Immature natural killer cell (primary cell): ENCODE data around the gene ACTN4. TPM values are rescaled to one million over a fixed set of nuclear protein-coding genes. Genes with fewer than 3 reads are reported as not detected.
"Not testable (repeated sequence)": the region's sequence is repeated elsewhere in the genome, so short reads cannot be mapped to it uniquely, and the experiment has no call there.

Source experiments
- DNase-seq, 3 donors: peaks; one replicate each; pipeline ENCODE4 v3.0.0; 2022; ENCODE audit warnings: mixed read lengths in 1 of 3
- H3K27ac Mint-ChIP-seq, 6 donors: one replicate each; pipeline ENCODE4 v1.8.0; 2020; ENCODE audit warnings: mixed read lengths in 6 of 6, mild to moderate bottlenecking in 5 of 6, inconsistent platforms in 4 of 6, moderate library complexity in 3 of 6
- H3K27me3 Mint-ChIP-seq, 3 donors: one replicate each; pipeline ENCODE4 v1.8.0; 2020 to 2021; ENCODE audit warnings: low read depth in 3 of 3, mild to moderate bottlenecking in 3 of 3, mixed read lengths in 3 of 3, moderate library complexity in 3 of 3, inconsistent platforms in 1 of 3
- H3K36me3 Mint-ChIP-seq, 3 donors: one replicate each; pipeline ENCODE4 v1.8.0; 2020; ENCODE audit warnings: mixed read lengths in 3 of 3, inconsistent platforms in 2 of 3, mild to moderate bottlenecking in 2 of 3
- H3K4me1 Mint-ChIP-seq, 2 donors: one replicate each; pipeline ENCODE4 v1.8.0; 2020; ENCODE audit warnings: inconsistent platforms in 2 of 2, mild to moderate bottlenecking in 2 of 2, mixed read lengths in 2 of 2, moderate library complexity in 1 of 2
- H3K4me3 Mint-ChIP-seq, 5 donors: one replicate each; pipeline ENCODE4 v1.8.0; 2020; ENCODE audit warnings: mild to moderate bottlenecking in 5 of 5, mixed read lengths in 5 of 5, inconsistent platforms in 3 of 5, moderate library complexity in 3 of 5
- H3K9me3 Mint-ChIP-seq, 6 donors: one replicate each; pipeline ENCODE4 v1.8.0; 2020; ENCODE audit warnings: mild to moderate bottlenecking in 6 of 6, mixed read lengths in 6 of 6, inconsistent platforms in 4 of 6, moderate library complexity in 3 of 6
- polyA plus RNA-seq, 3 donors: library from polyadenylated mRNA; unstranded; fragments of 300-500 nt; fragmentation: Illumina TruSeq; gene quantifications; one replicate each; pipeline ENCODE4 v1.2.3, GENCODE V29; 2021

Gene ACTN4
- polyA plus RNA-seq, 3 donors from 2014 or later, result 8.5 to 68.3 (median 17.4) TPM

DNA sequence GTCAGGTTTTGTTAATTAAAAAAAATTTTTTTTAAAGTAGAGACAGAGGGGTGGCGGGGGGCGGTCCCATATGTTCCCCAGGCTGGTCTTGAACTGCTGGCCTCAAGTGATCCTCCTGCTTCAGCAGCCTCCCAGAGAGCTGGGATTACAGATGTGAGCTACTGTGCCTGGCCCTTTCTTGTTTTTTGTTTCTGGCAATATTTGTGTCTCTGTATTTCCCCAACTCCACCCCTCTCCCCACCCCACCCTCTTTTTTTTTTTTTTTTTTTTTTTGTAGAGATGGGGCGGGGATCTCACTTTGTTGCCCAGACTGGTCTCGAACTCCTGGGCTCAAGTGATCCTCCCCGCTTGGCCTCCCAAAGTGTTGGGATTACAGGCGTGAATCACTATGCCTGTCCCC, 97.4 kb downstream of the ACTN4 start:
- no peaks in the 10 kb centered on the region for H3K36me3 Mint-ChIP-seq
- H3K9me3 Mint-ChIP-seq, result no peaks in the 10 kb centered on the region
- no peaks in the 10 kb centered on the region for H3K27me3 Mint-ChIP-seq
- no peak for DNase-seq
- peaks cover 3 to 7% of the 10 kb centered on the region in 2 donors for H3K4me1 Mint-ChIP-seq
- no peak overlapping the region for H3K4me3 Mint-ChIP-seq
- H3K27ac Mint-ChIP-seq, result peak overlapping the region in 1 of 6 donors; percentile 67

DNA sequence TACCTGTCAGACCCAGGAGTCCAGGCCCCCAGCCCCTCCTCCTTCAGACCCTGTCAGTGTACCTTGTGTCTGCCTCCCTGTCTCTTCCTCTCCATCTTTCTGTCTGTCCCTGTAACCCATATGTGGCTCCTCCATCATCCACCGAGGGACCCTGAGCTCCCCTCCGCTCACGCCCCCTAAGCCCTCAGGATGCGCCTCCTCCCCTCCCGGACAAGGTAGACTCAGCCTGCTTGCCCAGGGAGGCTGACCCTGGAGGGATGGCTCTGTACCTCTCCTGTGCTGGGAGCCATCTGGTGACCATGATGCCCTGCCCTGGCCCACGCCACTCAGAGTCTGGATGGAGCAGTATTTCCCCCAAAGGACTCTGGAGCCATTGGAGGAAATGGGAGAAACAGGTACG, 97.9 kb downstream of the ACTN4 start:
- Mint-ChIP-seq H3K27ac (peak overlapping the region in 1 of 6 donors; percentile 67), H3K4me3 (no peak overlapping the region), H3K36me3 (no peaks in the 10 kb centered on the region), H3K4me1 (peaks cover 0 to 3% of the 10 kb centered on the region in 2 donors), H3K9me3 (no peaks in the 10 kb centered on the region), H3K27me3 (peaks cover 0 to under 1% (median 0%) of the 10 kb centered on the region in 3 donors)
- DNase-seq, result no peak

DNA sequence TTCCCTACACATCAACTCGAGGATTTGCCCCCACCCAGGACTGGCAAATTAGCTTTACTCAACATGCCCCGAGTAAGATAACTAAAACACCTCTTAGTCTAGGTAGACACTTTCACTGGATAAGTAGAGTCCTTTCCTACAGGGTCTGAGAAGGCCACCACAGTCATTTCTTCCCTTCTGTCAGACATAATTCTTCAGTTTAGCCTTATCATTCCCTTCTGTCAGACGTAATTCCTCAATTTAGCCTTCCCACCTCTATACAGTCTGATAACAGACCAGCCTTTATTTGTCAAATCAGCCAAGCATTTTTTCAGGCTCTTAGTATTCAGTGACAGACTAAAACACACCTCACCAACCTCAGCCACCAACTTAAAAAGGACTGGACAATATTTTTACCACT, 106.3 kb downstream of the ACTN4 start:
- not testable (repeated sequence) for H3K4me1 Mint-ChIP-seq

DNA sequence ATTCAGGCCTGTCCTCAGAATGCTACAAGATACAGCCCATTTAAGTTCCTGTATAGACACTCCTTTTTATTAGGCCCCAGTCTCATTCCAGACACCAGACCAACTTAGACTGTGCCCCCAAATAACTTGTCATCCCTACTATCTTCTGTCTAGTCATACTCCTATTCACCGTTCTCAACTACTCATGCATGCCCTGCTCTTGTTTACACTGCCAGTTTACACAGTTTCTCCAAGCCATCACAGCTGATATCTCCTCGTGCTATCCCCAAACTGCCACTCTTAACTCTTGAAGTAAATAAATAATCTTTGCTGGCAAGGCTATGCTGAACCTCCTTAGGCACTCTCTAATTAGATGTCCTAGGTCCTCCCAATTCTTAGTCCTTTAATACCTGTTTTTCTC, 106.7 kb downstream of the ACTN4 start:
- H3K27ac Mint-ChIP-seq, H3K4me1 Mint-ChIP-seq, H3K36me3 Mint-ChIP-seq, H3K4me3 Mint-ChIP-seq, DNase-seq, H3K27me3 Mint-ChIP-seq, H3K9me3 Mint-ChIP-seq: not testable (repeated sequence)

More for the DNA sequence above, 106.3 kb downstream of the ACTN4 start:
- H3K27me3 Mint-ChIP-seq, H3K9me3 Mint-ChIP-seq, H3K36me3 Mint-ChIP-seq, DNase-seq, H3K27ac Mint-ChIP-seq, H3K4me3 Mint-ChIP-seq: not testable (repeated sequence)

DNA sequence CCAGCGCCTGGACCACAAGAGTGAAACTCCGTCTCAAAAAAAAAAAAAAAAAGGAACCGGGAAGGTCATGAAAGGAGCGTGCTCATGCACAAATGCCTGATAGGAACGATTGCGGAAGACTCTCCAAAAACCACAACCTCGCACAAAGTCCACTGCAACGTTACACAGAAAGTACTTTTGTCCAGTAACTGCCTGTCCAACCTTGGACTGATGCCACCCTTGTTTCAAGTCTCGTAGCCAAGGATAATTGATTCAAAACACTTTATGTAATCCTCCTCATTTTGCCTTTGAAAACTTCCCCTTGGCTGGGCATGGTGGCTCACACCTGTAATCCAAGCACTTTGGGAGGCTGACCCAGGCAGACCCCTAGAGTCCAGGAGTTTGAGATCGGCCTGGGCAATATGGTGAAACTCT, 112.1 kb downstream of the ACTN4 start:
- no peaks in the 10 kb centered on the region for H3K9me3 Mint-ChIP-seq
- no peak for DNase-seq
- H3K27ac Mint-ChIP-seq, result no peak overlapping the region
- H3K4me3 Mint-ChIP-seq, result no peak overlapping the region
- H3K36me3 Mint-ChIP-seq, result peaks cover 0 to 4% (median 0%) of the 10 kb centered on the region in 3 donors
- H3K27me3 Mint-ChIP-seq, result peaks cover 0 to 2% (median 0%) of the 10 kb centered on the region in 3 donors
- no peaks in the 10 kb centered on the region for H3K4me1 Mint-ChIP-seq

DNA sequence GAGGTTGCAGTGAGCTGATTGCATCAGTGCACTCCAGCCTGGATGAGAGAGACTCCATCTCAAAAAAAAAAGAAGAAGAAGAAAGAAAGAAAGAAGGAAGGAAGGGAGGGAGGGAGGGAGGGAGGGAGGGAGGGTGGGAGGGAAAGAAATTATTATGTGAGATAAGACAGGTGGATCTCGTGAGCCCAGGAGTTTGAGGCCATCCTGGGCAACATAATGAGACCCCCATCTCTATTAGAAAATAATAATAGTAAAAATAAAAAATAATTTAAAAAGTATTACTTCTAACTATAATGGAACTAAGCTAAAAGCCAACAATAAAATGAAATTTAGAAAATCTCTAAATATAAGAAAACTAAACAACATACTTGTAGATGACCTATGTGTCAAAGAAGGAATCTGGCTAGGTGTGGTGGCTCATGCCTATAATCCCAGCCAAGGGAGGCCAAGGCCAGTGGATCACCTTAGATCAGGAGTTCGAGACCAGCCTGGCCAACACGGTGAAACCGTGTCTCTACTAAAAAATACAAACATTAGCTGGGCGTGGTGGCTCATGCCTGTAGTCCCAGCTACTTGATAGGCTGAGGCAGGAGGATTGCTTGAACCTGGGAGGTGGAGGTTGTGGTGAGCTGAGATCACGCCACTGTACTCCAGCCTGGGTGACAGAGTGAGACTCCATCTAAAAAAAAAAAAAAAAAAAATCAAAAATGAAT, 113.5 kb downstream of the ACTN4 start:
- H3K4me3 Mint-ChIP-seq, H3K9me3 Mint-ChIP-seq, H3K36me3 Mint-ChIP-seq, H3K27ac Mint-ChIP-seq, H3K27me3 Mint-ChIP-seq, DNase-seq, H3K4me1 Mint-ChIP-seq: not testable (repeated sequence)

DNA sequence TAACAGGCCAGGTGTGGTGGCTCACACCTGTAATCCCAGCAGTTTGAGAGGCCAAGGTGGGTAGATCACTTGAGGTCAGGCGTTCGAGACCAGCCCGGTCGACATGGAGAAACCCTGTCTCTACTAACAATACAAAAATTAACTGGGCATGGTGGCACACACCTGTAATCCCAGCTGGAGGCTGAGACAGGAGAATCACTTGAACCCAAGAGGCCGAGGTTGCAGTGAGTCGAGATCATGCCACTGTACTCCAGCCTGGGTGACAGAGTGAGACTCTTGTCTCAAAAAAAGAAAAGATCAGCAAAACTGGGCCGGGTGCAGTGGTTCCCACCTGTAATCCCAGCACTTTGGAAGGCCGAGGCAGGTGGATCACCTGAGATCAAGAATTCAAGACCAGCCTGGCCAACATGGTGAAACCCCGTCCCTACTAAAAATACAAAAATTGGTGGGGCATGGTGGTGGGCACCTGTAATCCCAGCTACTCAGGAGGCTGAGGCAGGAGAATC, 114.5 kb downstream of the ACTN4 start:
- not testable (repeated sequence) for DNase-seq, H3K4me3 Mint-ChIP-seq, H3K36me3 Mint-ChIP-seq, H3K27me3 Mint-ChIP-seq, H3K9me3 Mint-ChIP-seq, H3K4me1 Mint-ChIP-seq
- peak overlapping the region in 1 of 6 donors; percentile 4 for H3K27ac Mint-ChIP-seq

DNA sequence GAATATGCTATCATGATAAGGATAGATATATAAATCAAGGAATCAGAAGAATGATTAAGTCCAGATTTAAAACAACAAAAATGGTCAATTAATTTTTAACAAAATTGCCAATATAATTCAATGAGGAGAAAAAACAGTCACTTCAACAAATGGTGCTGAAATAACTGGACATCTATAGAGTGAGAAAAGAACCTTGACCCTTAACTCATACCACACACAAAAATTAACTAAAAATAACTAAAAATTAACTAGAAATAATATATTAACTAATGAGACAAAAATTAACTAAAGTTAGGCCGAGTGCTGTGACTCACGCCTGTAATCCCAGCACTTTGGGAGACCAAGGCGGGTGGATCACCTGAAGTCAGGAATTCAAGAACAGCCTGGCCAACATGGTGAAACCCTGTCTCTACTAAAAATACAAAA, 116.4 kb downstream of the ACTN4 start:
- Mint-ChIP-seq H3K36me3 (peaks cover 0 to 4% (median 0%) of the 10 kb centered on the region in 3 donors), H3K27me3 (peaks cover 0 to 2% (median 0%) of the 10 kb centered on the region in 3 donors)

DNA sequence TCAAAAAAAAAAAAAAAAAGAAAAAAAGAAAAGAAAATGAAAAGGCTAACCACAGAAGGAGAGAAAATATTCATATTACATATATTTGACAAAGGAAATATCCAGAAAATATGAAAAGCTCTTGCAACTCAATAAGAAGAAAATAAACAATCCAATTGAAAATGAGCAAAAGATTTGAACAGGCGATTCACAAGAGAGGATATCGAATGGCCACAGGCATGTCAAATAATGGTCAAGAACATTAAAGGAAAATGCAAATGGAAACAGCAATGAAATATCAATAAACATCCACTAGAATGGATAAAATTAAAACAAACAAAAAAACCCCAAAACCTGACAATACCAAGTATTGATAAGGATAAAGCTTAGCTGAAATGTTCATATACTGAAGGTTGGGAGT, 117.8 kb downstream of the ACTN4 start:
- DNase-seq, result no peak
- Mint-ChIP-seq H3K4me1 (peaks cover 7 to 9% of the 10 kb centered on the region in 2 donors), H3K4me3 (no peak overlapping the region), H3K9me3 (no peaks in the 10 kb centered on the region), H3K27ac (no peak overlapping the region), H3K36me3 (peaks cover 0 to 4% (median 0%) of the 10 kb centered on the region in 3 donors), H3K27me3 (peaks cover 0 to 2% (median 0%) of the 10 kb centered on the region in 3 donors)

More for the DNA sequence above, 116.4 kb downstream of the ACTN4 start:
- peaks cover 0 to 2% of the 10 kb centered on the region in 2 donors for H3K4me1 Mint-ChIP-seq
- H3K9me3 Mint-ChIP-seq, result no peaks in the 10 kb centered on the region
- H3K27ac Mint-ChIP-seq, result no peak overlapping the region
- H3K4me3 Mint-ChIP-seq, result no peak overlapping the region
- DNase-seq, result no peak

DNA sequence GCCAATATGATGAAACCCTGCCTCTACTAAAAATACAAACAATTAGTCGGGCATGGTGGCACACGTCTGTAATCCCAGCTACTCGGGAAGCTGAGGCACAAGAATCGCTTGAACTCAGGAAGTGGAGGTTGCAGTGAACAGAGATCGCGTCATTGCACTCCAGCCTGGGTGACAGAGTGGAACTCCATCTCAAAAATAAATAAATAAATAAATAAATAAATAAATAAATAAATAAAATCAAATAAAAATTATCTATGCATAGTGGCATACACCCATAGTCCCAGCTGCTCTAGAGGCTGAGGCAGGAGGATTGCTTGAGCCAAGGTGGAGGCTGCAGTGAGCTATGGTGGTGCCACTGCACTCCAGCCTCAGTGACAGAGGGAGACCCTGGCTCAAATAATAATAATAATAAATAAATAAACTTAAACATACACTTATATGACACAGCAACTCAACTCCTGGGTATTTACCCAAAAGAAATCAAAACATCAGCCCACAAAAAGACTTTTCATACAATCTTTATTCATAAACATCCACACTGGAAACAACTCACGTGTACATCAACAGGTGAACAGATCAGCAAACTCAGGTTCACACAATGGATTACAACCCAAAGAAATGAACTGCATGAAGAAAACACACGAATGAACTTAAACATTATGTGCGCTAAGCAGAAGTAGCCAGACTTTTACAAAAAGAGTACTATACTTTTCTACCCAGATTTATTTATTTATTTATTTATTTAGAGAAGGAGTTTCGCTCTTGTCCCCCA, 119.0 kb downstream of the ACTN4 start:
- Mint-ChIP-seq H3K36me3 (peaks cover 0 to 4% (median 0%) of the 10 kb centered on the region in 3 donors), H3K4me1 (peaks cover 7 to 9% of the 10 kb centered on the region in 2 donors), H3K27ac (no peak overlapping the region), H3K4me3 (no peak overlapping the region), H3K9me3 (no peaks in the 10 kb centered on the region), H3K27me3 (peaks cover 0 to 2% (median 0%) of the 10 kb centered on the region in 3 donors)
- DNase-seq, result no peak

DNA sequence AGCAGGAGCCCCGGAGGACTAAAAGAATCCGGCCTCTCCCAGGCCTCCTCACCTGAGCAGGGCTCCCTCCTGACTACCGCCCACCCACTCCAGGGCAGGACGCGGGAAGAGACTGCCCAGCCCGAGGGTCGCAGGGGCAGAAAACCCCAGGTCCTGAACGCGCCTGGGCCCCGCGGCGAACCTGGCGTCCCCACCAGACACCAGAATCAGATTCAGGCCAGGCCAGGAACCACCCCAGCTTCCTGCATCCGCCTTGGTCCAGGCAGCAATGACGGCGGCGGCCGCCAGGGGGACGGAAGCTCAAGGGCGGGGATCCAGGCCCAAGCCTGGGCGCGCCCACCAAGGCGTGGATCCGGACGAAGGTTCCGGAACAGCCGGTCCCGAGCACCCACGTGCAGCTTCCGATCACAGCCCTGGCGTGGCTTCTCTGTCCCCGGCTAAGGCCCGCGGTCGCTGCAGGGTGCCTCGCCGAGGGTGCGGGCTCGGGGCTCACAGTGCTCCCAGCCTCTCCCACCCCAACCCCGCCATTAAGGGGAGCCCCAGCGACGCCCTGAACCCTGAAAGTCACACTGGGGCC, 122.3 kb downstream of the ACTN4 start:
- DNase-seq, result peak; percentile 91 to 92 (median 92)
- no peaks in the 10 kb centered on the region for H3K36me3 Mint-ChIP-seq
- peaks cover 7 to 9% of the 10 kb centered on the region in 2 donors for H3K4me1 Mint-ChIP-seq
- H3K27me3 Mint-ChIP-seq, result peaks cover 0 to 2% (median 0%) of the 10 kb centered on the region in 3 donors
- H3K9me3 Mint-ChIP-seq, result no peaks in the 10 kb centered on the region
- peak overlapping the region; percentile 90 to 97 (median 92) for H3K27ac Mint-ChIP-seq
- peak overlapping the region; percentile 65 to 85 (median 75) for H3K4me3 Mint-ChIP-seq

DNA sequence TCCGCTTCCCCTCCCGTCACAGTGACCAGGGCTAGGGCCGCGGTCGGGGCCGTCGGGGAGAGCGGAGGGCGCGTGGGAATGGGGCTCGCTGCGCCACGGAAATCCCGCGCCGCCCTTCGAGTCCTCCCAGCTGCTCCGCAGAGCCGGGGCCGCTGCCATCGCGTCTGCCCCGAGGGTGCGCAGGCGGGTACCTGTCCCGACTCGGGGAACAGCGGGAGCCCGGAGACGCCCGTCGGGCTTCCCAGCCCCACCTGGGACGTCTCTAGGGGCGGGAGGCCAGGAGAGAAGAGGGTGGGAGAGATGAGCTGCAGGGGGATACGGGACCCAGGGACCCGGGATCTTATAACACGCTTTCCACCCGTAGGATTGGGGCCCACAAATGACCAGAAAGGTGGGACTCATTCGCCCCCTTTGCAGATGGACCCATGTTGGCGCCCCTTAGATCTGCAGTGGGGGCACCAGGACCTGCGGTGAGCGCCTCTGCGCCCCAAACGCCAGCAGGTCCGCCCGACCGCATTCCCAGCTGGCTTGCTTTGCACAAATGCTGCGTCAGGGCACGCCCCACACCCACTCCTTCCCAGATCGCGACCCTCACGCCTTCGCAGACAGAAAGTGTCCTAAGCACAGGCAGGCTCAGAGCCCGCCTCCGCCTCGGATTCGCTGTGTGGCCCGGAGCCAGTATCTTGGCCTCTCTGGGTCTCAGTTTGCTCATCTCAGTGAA, 122.9 kb downstream of the ACTN4 start:
- H3K27me3 Mint-ChIP-seq, H3K9me3 Mint-ChIP-seq, H3K4me1 Mint-ChIP-seq, DNase-seq, H3K36me3 Mint-ChIP-seq: not testable (repeated sequence)
- peak overlapping the region in 1 of 5 donors; percentile 72 for H3K4me3 Mint-ChIP-seq
- H3K27ac Mint-ChIP-seq, result peak overlapping the region in 1 of 6 donors; percentile 92

DNA sequence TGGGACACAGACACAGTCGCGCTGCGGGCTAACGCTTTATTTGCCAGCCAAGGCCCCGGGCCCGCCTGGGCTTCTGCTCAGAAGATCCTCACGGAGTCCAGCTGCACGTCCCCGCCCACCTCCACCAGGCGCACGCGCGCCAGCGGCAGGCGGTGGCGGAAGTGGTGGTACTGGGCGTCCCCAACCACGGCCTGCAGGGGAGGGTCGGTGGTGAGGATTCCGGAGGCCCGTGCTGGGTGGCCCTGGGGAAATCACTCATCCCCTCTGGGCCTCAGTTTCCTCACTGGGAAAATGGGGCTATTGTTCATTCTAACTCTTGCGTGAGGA, 123.5 kb downstream of the ACTN4 start:
- H3K27me3 Mint-ChIP-seq, result not testable (repeated sequence)

More for the DNA sequence above, 123.5 kb downstream of the ACTN4 start:
- not testable (repeated sequence) for H3K9me3 Mint-ChIP-seq, H3K36me3 Mint-ChIP-seq, H3K27ac Mint-ChIP-seq, H3K4me1 Mint-ChIP-seq, DNase-seq, H3K4me3 Mint-ChIP-seq
